Skin epidermis (tissue), 12 donors: ENCODE data around the gene AJAP1.
A peak's percentile ranks its signal among the peaks of the same experiment; 100 is the strongest.
"Not testable (repeated sequence)": the region's sequence is repeated elsewhere in the genome, so short reads cannot be mapped to it uniquely, and the experiment has no call there.

Experiments
- H3K27ac ChIP-seq, 21 experiments: fragments of 200-600 bp; sonication (generic) in 11 of 21; one replicate each; pipeline ENCODE4 v1.5.0; 2020; ENCODE audit warnings: mild to moderate bottlenecking in 3 of 21, inconsistent platforms in 2 of 21, moderate library complexity in 2 of 21
- H3K4me3 ChIP-seq, 7 experiments: fragments of 200-600 bp; sonication (generic) in 2 of 7; one replicate each; pipeline ENCODE4 v1.5.0; 2020; ENCODE audit warnings: inconsistent platforms in 2 of 7, mild to moderate bottlenecking in 2 of 7, moderate library complexity in 1 of 7

AJAP1 gene, protein sequence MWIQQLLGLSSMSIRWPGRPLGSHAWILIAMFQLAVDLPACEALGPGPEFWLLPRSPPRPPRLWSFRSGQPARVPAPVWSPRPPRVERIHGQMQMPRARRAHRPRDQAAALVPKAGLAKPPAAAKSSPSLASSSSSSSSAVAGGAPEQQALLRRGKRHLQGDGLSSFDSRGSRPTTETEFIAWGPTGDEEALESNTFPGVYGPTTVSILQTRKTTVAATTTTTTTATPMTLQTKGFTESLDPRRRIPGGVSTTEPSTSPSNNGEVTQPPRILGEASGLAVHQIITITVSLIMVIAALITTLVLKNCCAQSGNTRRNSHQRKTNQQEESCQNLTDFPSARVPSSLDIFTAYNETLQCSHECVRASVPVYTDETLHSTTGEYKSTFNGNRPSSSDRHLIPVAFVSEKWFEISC

DNA sequence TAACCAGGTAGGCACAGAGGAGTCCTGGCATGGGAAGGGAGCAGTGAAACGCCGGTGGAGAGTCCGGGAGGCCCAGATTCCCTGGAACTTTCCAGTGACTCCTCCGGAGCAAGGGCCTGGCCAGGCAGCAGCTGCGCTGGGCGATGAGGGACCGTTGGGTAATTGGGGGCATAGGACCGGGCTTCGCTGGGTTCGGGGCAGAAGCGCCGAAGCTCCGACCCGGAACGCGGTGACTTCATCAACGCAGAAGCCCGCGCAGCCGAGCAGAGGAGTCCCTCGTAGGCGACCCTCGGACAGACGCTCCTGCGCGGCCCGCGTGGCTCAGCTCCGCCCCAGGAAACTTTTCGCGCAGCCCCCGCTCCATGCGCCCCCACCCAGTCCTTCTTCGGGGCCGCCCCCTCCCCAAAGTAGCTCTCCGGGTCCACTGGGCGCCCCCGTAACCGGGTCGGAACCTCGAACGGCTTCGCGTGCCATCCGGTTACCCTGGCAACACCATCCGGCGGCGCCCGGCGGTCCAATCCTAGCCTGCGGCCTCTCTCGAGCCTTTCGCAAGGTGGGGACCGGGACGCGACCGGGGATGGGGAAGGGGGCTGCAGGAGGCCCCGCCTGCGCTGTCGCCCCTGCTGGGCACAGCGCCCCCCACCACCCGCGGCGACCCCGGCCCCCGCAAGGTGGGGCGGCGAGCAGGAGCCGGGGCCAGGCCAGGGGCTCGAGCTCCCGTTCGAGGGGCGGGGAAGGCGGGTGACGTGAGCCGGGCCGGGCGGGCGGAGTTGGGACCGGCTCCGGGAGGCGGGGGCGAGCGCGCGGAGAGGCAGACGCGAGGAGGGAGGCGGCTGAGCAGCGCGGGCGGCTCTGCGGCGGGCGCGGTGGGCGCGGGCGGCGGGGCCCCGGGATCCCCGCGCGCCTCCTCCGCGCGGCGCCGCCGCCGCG, at the start of gene AJAP1:
AJAP1 (plus strand) TSS at position 814 of the 930 bp plus-strand sequence. CDS start 817 bp downstream, outside the sequence.
- Histone ChIP-seq H3K4me3 (peak within 1 kb of the TSS in 6 of 7 experiments; percentile 9 to 42 (median 23)), H3K27ac (no peak within 1 kb of the TSS)

DNA sequence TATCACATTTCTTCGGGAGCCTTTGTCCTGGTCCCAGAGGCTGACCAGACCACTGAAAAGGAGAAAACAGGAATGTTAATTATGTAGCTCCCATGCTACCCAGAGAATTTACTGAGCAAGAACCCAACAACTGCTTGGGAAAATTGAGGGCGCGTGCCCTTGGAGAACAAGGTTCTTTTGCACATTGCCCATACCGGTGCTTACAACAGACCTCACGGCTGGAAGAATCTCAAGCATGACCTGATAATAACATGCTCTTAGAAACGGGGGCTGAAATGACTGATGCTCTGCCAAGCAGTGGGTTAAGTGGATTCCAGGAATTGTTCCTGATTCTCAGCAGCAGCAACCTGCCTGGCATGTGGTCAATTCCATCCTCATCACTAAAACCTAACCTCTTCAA, 49.3 kb upstream of the AJAP1 start:
- no peak overlapping the region for H3K27ac ChIP-seq
- no peak overlapping the region for H3K4me3 ChIP-seq

DNA sequence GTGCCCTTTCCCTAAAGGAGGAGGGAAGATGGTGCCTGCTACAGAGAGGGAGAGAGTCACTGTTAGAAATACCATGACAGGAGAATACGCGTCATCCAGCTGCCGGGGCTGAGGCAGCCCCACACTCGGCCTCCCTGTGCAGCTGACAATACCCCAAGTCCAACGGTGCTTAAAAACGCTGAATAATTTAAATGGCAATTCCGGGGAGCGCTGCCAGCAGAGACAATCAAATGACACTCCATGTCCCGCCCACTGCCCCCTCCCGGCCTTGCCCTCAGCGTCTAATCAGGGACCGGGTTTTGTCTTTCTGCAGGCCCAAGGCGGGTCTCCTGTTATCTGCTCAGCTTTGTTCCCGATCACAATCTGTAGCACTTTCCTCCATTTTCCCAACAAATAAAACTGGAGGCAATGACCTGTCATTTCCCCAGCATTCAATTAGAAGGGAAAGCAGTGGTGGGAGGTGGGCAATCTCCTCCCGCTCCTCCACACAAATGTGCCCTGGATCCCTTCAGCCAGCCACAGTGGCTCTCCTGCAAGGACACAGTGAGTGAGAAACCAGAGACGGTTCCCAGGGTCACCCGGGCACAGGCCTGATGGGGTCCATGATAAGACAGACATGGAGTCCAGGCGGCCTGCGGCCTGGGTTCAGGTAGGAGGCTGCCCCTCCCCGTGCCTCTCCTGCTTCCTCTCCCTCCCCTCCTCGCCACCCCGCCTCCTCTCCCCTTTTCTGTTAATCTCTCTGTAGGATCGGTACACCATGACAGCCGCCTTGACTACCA, 42.7 kb upstream of the AJAP1 start:
- H3K27ac ChIP-seq, result no peak overlapping the region

DNA sequence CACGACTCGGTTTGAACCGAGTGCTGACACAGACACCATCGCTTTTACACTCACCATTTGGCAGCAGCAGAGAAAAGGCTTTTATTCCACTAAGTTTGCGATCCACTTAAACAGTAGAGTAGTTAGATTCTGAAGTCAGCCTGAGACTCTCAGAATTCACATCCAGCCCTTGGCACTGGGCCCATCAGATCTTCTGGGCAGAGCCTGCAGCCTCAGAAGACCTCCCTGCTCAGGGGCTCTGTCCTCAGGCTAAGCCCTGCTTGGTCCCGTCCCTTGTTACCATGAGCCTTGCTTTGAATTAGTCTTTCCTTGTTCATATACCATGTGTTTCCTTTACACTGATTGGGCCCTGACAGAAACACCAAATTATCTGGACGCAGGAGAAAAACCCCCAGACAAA, 41.4 kb upstream of the AJAP1 start:
- no peak overlapping the region for H3K4me3 ChIP-seq
- no peak overlapping the region for H3K27ac ChIP-seq

More for the DNA sequence above, 42.7 kb upstream of the AJAP1 start:
- no peak overlapping the region for H3K4me3 ChIP-seq

DNA sequence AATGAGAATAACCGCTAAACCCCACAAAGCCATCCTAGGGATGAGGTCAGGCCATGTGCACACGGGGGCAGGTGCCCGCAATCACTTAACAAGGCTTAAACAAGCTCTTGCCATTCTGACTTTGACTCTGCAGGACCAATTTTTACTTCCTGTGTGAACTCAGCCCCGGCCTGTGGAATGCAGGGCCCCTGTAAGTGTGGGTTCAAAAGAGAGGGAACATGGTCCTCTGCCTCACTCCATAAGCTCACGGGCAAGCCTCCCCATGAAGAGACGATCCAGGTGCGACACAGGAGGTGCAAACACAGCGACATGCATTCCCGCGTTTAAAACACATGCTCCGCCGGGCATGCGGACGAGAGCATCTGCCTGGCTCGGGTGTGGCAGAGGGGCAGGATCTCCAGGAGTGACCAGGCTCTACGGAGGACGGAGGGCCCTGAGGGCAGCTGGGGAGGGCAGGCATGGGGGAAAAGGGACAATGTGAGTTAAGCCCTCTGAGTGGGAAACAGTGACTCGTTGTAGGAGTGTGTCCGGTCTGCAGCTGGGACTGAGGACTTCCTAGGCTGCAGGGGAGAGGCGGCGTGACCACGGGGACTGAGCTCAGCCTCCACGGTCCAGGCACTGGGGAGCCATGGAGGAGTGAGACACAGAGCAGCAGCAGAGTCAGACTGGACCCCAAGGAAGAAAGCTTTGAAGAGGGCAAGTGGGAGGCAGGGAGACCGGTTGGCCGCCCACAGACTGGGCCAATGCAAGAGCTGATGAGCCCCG, 40.6 kb upstream of the AJAP1 start:
- Histone ChIP-seq H3K4me3 (no peak overlapping the region), H3K27ac (no peak overlapping the region)

DNA sequence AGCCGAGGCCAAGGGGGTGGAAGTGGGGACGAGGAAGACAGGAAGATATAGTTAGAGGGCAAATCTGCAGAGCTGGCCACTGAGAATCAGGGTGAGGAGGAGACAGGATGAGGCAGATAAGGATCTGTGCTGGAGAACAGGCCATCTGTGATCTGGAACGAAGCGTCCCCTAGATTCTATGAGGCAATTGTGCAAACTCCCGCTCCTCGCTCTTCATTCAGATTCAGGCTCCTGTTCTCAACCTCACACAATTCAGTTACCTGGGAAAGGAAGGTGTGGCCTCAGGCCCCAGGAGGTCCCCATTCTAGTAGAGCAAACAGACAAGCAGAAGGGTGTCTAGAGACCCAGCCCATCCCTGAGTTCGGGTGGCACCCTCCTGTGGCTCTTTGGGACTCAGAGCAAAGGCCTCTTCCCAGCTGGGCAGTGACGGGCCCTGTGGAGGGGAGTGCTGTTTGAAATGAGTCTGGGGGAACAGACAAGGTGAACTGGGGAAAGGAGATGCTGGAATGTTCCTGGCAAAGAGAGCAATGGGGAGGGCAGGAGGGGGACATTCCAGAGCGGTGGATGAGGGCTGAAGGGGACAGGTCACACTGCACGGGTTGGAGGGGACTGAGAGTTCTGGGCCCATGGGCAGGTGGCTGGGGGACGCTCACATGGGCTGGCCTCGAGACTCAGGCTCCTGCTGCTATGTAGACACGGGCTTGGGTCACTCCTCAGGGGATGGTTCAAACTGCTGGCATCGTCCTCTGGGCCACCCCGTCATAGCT, 39.9 kb upstream of the AJAP1 start:
- Histone ChIP-seq H3K4me3 (no peak overlapping the region), H3K27ac (no peak overlapping the region)

DNA sequence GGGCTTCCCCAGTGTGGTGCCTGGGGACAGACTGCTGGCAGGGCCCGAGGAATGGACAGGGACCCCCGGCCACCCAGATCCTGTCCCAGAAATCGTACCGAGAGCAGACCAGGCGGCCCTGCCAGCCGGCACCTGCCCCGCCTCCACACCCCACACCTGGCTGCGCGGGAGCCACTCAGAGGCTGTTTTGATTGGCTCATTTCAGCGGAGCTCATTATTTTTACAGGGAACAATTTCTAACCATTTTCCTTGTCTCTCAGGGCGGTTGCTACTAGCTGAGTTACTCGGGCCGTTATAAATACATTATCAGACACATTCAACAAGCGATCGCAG, 39.3 kb upstream of the AJAP1 start:
- no peak overlapping the region for H3K4me3 ChIP-seq

DNA sequence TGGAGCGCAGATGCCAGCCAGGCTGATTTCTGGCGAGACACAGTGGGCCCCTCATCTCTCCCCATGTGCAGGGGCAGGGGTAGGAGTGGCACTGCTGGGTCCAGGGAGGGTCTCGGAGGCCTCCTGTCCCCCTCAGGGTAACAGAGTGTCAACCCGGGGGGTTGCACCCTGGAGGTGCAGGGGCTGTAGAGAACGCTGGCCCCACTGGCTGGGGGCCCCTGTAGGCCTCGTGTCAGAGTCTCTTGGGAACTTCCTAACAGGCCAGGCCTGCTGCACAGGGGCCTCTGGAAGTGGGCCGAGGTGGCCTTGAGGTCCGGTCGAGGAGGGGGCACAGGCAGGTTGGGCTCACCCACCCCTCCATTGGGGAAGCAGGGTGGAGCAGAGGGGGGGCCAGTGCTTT, 38.9 kb upstream of the AJAP1 start:
- no peak overlapping the region for H3K27ac ChIP-seq
- no peak overlapping the region for H3K4me3 ChIP-seq

More for the DNA sequence above, 39.3 kb upstream of the AJAP1 start:
- no peak overlapping the region for H3K27ac ChIP-seq

DNA sequence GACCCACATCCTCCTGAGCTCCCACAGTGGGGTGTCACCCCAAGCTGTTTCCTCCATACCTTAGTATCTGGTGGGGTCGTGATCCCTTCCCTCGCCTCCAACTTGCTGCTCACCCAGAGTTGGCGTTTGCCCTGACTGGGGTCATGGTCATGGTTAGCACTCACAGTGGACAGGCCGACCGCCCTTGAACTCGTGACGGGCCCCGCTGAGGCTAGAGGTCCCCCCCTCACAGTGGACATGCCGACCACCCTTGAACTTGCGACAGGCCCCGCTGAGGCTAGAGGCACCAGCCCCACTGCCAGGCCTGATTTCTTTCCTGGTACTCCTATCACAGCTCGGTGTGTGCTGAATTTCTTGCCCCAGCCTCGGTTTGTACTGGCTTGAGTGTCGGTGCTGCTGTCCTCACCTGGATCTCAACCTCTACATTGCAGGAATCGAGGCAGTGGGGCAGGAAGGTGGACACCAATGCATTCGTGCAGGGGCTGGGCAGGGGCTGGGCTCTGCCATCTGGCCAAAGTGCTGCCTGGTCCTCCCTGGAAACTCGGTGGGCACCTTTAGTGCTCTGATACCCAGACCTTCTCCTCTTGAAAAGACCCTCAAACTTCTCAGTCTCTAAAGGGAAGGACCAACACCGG, 37.5 kb upstream of the AJAP1 start:
- Histone ChIP-seq H3K27ac (no peak overlapping the region), H3K4me3 (no peak overlapping the region)

DNA sequence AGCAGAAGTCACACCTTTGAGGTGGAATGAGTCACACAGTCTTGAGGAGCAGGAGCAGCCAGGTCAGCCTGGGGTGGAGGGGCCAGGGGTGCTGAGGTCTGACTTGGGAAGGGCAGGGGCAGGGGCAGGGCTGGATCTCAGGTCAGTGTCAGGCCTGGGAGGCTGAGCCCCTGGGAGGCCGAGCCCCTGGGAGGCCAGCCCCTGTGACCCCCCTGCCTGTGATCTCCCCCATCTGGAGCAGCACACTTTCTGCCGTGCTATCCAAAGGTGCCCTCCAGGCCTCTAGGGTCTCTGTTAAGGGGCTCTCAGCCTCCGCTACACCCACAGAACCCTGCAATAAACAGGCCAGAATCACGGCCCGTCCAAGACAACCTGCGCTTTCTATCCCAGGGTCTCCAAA, 36.9 kb upstream of the AJAP1 start:
- no peak overlapping the region for H3K4me3 ChIP-seq
- H3K27ac ChIP-seq, result no peak overlapping the region

DNA sequence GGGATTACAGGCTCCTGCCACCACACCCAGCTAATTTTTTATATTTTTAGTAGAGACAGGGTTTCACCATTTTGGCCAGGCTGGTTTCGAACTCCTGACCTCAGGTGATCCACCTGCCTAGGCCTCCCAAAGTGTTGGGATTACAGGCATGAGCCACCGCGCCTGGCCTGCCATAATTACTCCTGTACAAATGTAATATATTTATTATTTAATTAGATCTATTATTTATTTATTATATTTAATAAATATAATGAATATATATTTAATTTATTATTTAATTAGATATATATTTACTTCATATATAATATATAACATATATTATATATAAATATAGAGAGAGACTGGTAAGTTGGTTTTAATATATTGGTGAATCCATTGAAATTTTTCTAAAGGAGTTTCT, 35.6 kb upstream of the AJAP1 start:
- not testable (repeated sequence) for H3K27ac ChIP-seq, H3K4me3 ChIP-seq

DNA sequence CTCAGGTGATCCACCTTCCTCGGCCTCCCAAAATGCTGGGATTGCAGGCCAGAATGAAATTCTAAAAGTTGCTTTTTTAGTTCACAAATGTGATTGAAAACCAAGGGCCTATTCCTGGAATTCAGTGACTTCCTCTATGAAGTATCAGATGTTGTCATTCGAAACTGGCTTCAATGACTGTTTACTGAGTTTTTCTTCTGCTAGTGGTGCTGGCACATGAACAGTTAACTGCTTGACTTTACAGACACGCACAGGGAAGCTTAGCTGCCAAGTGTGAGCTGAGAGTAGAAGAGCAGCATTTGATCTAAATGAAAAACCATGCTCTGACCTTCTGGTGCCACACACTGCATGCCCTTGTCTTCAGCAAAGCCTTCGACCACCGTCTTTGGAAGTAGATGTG, 32.8 kb upstream of the AJAP1 start:
- no peak overlapping the region for H3K27ac ChIP-seq

DNA sequence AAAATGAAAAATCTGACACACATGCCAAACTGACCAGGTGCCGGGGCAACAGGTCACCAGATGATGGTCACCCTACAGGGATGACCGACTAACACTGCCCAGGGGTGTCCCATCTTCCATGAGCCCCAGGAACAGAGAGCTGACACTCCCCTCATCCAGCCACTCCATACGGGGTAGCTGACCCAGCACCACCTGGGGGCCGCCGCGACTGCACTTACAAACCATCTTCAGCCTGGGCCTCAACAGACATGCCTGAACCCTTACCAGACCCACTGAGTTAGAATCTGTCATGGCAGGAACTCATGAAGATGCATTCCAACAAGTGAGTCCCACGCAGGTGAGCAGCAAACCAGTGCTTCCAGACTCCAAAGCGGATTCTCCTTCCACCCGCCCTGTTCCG, 31.6 kb upstream of the AJAP1 start:
- Histone ChIP-seq H3K27ac (no peak overlapping the region), H3K4me3 (no peak overlapping the region)

More for the DNA sequence above, 32.8 kb upstream of the AJAP1 start:
- no peak overlapping the region for H3K4me3 ChIP-seq

DNA sequence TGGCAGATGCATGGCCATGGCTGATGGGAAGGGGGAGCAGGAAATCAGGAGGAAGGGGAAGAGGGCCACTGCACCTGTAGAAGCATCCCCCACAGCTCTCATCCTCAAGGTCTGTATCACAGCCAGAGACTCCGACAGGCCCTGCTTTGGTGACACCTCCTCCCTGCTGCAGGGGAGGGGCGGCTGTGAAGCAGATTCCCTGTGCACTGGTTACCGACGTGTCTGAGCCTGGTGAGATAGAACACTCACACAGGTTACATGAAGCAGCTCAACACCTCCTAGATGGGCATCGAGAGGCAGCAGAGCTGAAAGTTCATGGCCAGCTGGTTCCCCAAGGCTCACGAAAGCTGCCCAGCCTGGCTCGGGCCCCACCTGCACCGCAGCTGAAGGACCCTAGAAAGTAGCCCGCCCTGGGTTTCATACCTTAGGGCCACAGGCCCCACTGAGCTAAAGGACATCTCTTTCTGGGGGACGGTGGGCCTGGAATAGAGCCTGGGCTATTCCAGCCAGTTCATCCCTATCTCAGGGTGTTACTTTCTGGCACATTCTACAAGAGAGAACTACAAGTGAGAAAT, 30.2 kb upstream of the AJAP1 start:
- Histone ChIP-seq H3K4me3 (no peak overlapping the region), H3K27ac (no peak overlapping the region)

DNA sequence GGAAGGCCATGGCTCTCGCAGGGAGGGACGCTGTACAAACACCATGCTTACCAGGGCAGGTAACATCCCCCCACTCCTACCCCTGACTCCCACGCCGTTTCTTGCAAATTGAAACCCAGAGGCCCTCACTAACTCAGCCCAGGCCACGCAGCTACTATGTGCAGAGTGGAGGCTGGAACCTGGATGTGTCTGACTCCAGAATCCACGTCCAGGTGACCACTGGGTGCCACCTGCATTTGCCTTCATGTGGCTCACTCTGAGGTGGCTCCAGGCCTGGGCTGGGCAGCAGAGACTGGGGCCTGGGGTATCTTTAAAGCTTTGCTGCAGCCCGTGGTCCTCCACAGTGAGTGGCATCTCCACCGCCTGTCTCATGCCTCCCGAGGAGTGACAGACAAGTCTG, 29.6 kb upstream of the AJAP1 start:
- Histone ChIP-seq H3K4me3 (no peak overlapping the region), H3K27ac (no peak overlapping the region)

DNA sequence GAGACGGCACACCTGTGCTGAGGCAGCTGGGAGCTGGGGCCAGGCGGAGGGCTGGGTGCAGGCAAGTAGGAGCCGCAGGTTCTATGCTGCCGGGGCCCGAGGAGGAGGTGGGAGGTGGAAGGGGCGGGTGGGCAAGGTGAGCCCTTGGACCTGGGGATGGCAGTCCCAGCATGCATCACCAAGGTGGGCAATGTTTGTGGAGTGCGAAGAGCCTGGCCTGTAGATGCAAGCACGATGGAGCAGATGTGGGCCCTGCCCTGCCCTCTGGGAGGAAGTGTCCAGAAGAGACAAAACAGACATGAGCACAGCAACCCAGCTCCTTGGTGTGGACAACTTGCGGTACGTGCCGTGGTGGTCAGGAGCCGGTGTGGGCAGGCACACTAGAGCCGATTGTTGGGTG, 28.3 kb upstream of the AJAP1 start:
- no peak overlapping the region for H3K4me3 ChIP-seq
- H3K27ac ChIP-seq, result no peak overlapping the region

DNA sequence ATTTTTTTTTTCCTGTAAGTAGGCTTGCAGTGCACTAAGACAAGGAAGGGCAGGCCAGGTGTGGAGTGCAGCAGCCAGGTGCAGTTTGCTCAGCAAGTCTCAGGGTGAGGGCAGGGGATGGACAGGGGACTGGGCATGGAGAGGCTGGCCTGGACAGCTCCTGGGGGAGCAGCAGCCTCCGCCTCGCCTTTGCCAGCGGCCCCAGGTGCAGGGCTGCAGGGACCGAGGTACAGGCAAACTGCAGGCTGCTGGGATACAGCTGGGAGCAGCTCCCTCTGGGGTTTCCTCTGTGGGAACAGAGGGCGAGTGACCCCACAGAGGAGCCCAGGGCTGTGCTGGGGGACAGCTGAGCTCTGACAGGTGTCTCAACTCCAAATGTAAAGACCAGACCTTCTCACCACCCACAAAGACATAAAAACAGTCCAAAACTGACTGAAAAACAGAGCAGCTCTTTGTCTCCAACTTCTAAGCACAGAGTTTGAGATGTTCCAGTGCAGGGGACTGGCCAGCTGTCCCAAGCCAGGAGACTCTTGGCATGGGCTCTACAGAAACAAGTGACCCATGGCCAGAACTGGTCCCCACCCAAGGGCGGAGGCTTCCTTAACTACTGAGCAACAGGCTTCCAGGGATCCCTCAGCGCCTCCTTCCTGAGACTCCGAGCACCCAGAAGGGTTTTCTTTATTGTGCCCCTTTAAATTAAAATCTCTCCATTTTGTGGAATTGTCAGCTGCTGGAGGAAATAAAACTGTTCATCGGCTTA, 27.7 kb upstream of the AJAP1 start:
- no peak overlapping the region for H3K27ac ChIP-seq
- no peak overlapping the region for H3K4me3 ChIP-seq
